Ishikawa (cell line): ENCODE results near the gene RAP1GAP2.

Source experiments
- CEBPB ChIP-seq: IDR thresholded peaks from 2 replicates; pipeline ENCODE4 v1.6.1; 2012
- CREB1 ChIP-seq: IDR thresholded peaks from 2 replicates; pipeline ENCODE4 v1.6.1; 2012; ENCODE audit warnings: low read depth
- EP300 ChIP-seq: IDR thresholded peaks from 2 replicates; pipeline ENCODE4 v1.6.1; 2012; ENCODE audit warnings: borderline replicate concordance
- FOXM1 ChIP-seq: IDR thresholded peaks from 2 replicates; pipeline ENCODE4 v1.6.1; 2012; ENCODE audit warnings: low read depth, borderline replicate concordance
- MAX ChIP-seq: IDR thresholded peaks from 2 replicates; pipeline ENCODE4 v1.6.1; 2012
- RAD21 ChIP-seq: IDR thresholded peaks from 2 replicates; pipeline ENCODE4 v1.6.1; 2012; ENCODE audit warnings: low read depth
- REST ChIP-seq: IDR thresholded peaks from 2 replicates; pipeline ENCODE4 v1.6.1; 2012; ENCODE audit warnings: low read depth, mild to moderate bottlenecking
- TAF1 ChIP-seq: IDR thresholded peaks from 2 replicates; pipeline ENCODE4 v1.6.1; 2012; ENCODE audit warnings: low read depth, mild to moderate bottlenecking
- USF1 ChIP-seq: IDR thresholded peaks from 2 replicates; pipeline ENCODE4 v1.6.1; 2012
- YY1 ChIP-seq: IDR thresholded peaks from 2 replicates; pipeline ENCODE4 v1.6.1; 2012; ENCODE audit warnings: low read depth

- TF ChIP-seq TAF1, result no peak
- TF ChIP-seq EP300, result no peak
- TF ChIP-seq REST, result no peak
- no peak for TF ChIP-seq YY1
- TF ChIP-seq MAX, result no peak
- TF ChIP-seq FOXM1, result no peak
- no peak for TF ChIP-seq RAD21
- TF ChIP-seq CREB1, result no peak
- no peak for TF ChIP-seq USF1
- no peak for TF ChIP-seq CEBPB
These were observed 85.1 kb downstream of the RAP1GAP2 start for GRCh38 chr17:2881295-2881694.
